ENCODE results near the gene MYL5. TPM values are rescaled to one million over a fixed set of nuclear protein-coding genes. Genes with fewer than 3 reads are reported as not detected.
A peak's percentile ranks its signal among the peaks of the same experiment; 100 is the strongest.

The MYL5 gene
- total and polyA plus RNA-seq, 2 of the 4 experiments (the other 2 are of a cell fraction): 9.1 to 16.0 TPM

DNA sequence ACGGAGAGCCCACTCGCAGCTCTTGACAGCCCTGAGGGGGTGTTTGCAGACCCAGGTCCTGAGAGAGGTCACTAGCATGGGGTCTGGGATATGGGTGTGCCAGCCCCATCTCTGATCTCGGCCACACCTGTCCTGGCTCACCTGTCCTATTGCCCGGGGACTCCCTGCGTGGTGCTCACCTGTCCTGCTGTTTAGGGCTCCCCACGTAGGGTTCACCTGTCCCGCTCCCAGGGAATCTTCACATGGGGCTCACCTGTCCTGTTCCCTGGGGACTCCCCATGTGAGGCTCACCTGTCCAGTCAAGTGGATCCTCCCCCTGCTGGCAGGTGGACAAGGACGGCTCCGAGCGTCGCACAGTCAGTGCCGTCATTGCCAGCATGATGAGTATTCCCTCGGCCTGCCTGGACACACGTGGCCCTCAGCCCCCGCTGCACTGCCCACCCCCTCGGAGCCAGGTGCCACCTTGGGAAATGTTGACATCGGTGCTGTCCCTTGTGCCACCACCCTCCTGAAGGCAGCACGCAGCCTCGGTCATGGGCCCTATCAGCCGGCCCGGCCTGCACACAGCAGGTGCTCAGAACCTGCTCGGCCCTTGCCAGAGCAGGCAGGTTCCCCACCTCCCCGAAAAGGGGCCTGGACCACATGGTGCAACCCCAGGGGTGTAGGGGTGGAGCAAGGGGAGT lies 8.3 kb downstream of the MYL5 start:
- no peak overlapping the region for H3K56ac ChIP-seq (ENCODE audit: extremely low read depth, insufficient read depth, low read length)
- WGBS, 2 experiments (ENCODE audit: extremely low coverage in 2 of 2, insufficient read length in 1 of 2): 88% methylated on average over 15 of the region's 23 CpGs; no CpG with 5 or more reads in 1 of the 2 experiments
- no peak for ATAC-seq (ENCODE audit: low read depth)

More for the DNA sequence above, 8.3 kb downstream of the MYL5 start:
- H2AFZ ChIP-seq (replicated peaks; ENCODE audit: low read length, poor library complexity): peak overlapping the region; percentile 51
- no peak overlapping the region for H2BK15ac ChIP-seq (ENCODE audit: low read depth, low read length)
- in situ Hi-C loops (cut with MboI; ENCODE audit: low sequenced_read_pairs): no loop called here
- no peak overlapping the region for H3K4ac ChIP-seq (ENCODE audit: low read depth, low read length)
- no peak overlapping the region for H3K4me3 ChIP-seq (ENCODE audit: insufficient read depth, low read depth, low read length)
- no peak overlapping the region for H2AK5ac ChIP-seq (ENCODE audit: low read depth, low read length)
- no peak overlapping the region for H3K23ac ChIP-seq (ENCODE audit: low read depth, low read length)
- H3K36me3 ChIP-seq (ENCODE audit: control insufficient read depth, insufficient read depth, low read length): no peaks in the 10 kb centered on the region
- no peaks in the 10 kb centered on the region for H3K9me3 ChIP-seq (ENCODE audit: control insufficient read depth, insufficient read depth, low read length)
- H2BK120ac ChIP-seq (ENCODE audit: low read depth, low read length): no peak overlapping the region
- no peak overlapping the region for H4K91ac ChIP-seq (ENCODE audit: insufficient read depth, low read depth, low read length)
- H3K14ac ChIP-seq (replicated peaks; ENCODE audit: low read depth, low read length): no peak overlapping the region
- no peak overlapping the region for H3K18ac ChIP-seq (ENCODE audit: low read depth, low read length)
- no peak overlapping the region for H4K5ac ChIP-seq (ENCODE audit: low read depth, low read length)
- H2AK9ac ChIP-seq (replicated peaks; ENCODE audit: low read depth, low read length, poor library complexity): peak overlapping the region; percentile 28
- H2BK20ac ChIP-seq (ENCODE audit: low read depth, low read length): no peak overlapping the region
- no peaks in the 10 kb centered on the region for H4K20me1 ChIP-seq (ENCODE audit: insufficient read depth, low read length)
- dilution Hi-C loops (cut with HindIII; ENCODE audit: low sequenced_read_pairs, unreplicated experiment): no loop called here
- TF ChIP-seq RCOR1 (IDR thresholded peaks at IDR 0.05; ENCODE audit: insufficient replicate concordance, low read length) (no peak), MAFK (IDR thresholded peaks at IDR 0.05; ENCODE audit: low read depth, low read length) (no peak), BHLHE40 (IDR thresholded peaks at IDR 0.05; ENCODE audit: low read depth, low read length) (no peak), CEBPB (IDR thresholded peaks at IDR 0.05; ENCODE audit: low read depth, low read length) (no peak), RFX5 (IDR thresholded peaks at IDR 0.05; ENCODE audit: low read depth, low read length) (no peak)
- TF ChIP-seq, protein P1, sequence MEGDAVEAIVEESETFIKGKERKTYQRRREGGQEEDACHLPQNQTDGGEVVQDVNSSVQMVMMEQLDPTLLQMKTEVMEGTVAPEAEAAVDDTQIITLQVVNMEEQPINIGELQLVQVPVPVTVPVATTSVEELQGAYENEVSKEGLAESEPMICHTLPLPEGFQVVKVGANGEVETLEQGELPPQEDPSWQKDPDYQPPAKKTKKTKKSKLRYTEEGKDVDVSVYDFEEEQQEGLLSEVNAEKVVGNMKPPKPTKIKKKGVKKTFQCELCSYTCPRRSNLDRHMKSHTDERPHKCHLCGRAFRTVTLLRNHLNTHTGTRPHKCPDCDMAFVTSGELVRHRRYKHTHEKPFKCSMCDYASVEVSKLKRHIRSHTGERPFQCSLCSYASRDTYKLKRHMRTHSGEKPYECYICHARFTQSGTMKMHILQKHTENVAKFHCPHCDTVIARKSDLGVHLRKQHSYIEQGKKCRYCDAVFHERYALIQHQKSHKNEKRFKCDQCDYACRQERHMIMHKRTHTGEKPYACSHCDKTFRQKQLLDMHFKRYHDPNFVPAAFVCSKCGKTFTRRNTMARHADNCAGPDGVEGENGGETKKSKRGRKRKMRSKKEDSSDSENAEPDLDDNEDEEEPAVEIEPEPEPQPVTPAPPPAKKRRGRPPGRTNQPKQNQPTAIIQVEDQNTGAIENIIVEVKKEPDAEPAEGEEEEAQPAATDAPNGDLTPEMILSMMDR (conservative IDR thresholded peaks at IDR 0.05; ENCODE audit: low read depth, low read length): no peak
- no TSS peak for BruUV-seq (replicated peaks)
- intact Hi-C loops (cut with micrococcal nuclease): no loop called here
- H3K4me2 ChIP-seq (ENCODE audit: low read depth, low read length): no peak overlapping the region
- H3K79me1 ChIP-seq (ENCODE audit: low read depth in 1 of 2, low read length in 2 of 2): 0 out of 4 replicates have a peak, but pooled peaks cover 0 to under 1% of the 10 kb centered on the region in 2 experiments
- no peak overlapping the region for H3K9ac ChIP-seq (ENCODE audit: low read depth, low read length)
- DNase-seq: no peak
- ChIA-PET CTCF (no interaction called here), POLR2A (ENCODE audit: unreplicated experiment) (no interaction called here)
- H4K8ac ChIP-seq (ENCODE audit: low read depth in 2 of 2, low read length in 2 of 2): no peak overlapping the region
- H3K27ac ChIP-seq (ENCODE audit: insufficient read depth, low read length): no peak overlapping the region
- no peaks in the 10 kb centered on the region for H3K27me3 ChIP-seq (ENCODE audit: control insufficient read depth, insufficient read depth, low read length)
- peaks cover 5% of the 10 kb centered on the region for H3K9me1 ChIP-seq (ENCODE audit: insufficient read depth, low read length)
- no peak overlapping the region for H2BK5ac ChIP-seq (ENCODE audit: low read depth, low read length, poor library complexity, severe bottlenecking)
- H3K4me1 ChIP-seq (ENCODE audit: control insufficient read depth, insufficient read depth, low read length): peaks cover 11% of the 10 kb centered on the region

All from IMR-90 (cell line).